Measurements from ENCODE around the gene NDUFA8. TPM values are rescaled to one million over a fixed set of nuclear protein-coding genes. Genes with fewer than 3 reads are reported as not detected.

Gene NDUFA8
- total and polyA plus RNA-seq, 2 of the 4 experiments (the other 2 are of a cell fraction), result 45.2 to 98.1 TPM

DNA sequence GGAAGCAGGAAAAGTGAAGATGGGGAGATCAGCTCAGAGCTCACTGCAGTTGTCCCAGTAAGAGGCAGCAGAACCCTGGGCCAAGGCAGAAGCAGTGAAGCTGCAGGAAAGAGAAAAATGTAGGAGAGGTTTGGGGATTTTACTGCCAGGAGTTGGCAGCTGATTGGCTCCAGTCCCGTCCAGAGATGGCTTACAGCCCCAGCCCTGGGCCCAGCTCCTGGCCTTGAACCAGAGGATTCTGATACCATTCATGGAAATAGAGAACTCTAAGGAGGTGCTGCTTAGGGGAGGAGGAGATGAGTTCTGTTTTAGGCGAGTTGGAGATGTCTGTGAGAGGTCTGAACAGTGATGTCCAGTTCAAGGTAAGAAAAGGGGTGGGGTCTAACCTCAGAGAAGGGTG, 4.7 kb upstream of the NDUFA8 start:
- Histone ChIP-seq H3K4me3 (ENCODE audit: insufficient read depth, low read depth, low read length) (no peak overlapping the region), H3K36me3 (ENCODE audit: control insufficient read depth, insufficient read depth, low read length) (no peaks in the 10 kb centered on the region), H4K5ac (ENCODE audit: low read depth, low read length) (no peak overlapping the region), H3K4me1 (ENCODE audit: control insufficient read depth, insufficient read depth, low read length) (no peaks in the 10 kb centered on the region), H2BK20ac (ENCODE audit: low read depth, low read length) (no peak overlapping the region), H2BK120ac (ENCODE audit: low read depth, low read length) (no peak overlapping the region), H2BK15ac (ENCODE audit: low read depth, low read length) (no peak overlapping the region), H2AK5ac (ENCODE audit: low read depth, low read length) (no peak overlapping the region), H3K79me1 (ENCODE audit: low read depth in 1 of 2, low read length in 2 of 2) (peaks cover 0 to 3% of the 10 kb centered on the region in 2 experiments; a peak in 3 of 4 replicates), H3K4ac (ENCODE audit: low read depth, low read length) (no peak overlapping the region), H2AFZ (replicated peaks; ENCODE audit: low read length, poor library complexity) (no peak overlapping the region), H3K9me1 (ENCODE audit: insufficient read depth, low read length) (no peaks in the 10 kb centered on the region), H3K27me3 (ENCODE audit: control insufficient read depth, insufficient read depth, low read length) (peaks cover 19% of the 10 kb centered on the region), H3K9ac (ENCODE audit: low read depth, low read length) (no peak overlapping the region), H3K14ac (replicated peaks; ENCODE audit: low read depth, low read length) (no peak overlapping the region), H4K8ac (ENCODE audit: low read depth in 2 of 2, low read length in 2 of 2) (no peak overlapping the region), H2BK5ac (ENCODE audit: low read depth, low read length, poor library complexity, severe bottlenecking) (no peak overlapping the region), H3K56ac (ENCODE audit: extremely low read depth, insufficient read depth, low read length) (no peak overlapping the region), H3K27ac (ENCODE audit: insufficient read depth, low read length) (no peak overlapping the region), H3K9me3 (ENCODE audit: control insufficient read depth, insufficient read depth, low read length) (no peaks in the 10 kb centered on the region; the same call in 1 of the 2 replicates), H3K4me2 (ENCODE audit: low read depth, low read length) (no peak overlapping the region), H3K23ac (ENCODE audit: low read depth, low read length) (no peak overlapping the region), H4K20me1 (ENCODE audit: insufficient read depth, low read length) (no peaks in the 10 kb centered on the region), H3K18ac (ENCODE audit: low read depth, low read length) (no peak overlapping the region), H4K91ac (ENCODE audit: insufficient read depth, low read depth, low read length) (no peak overlapping the region), H2AK9ac (replicated peaks; ENCODE audit: low read depth, low read length, poor library complexity) (no peak overlapping the region)
- no peak for ATAC-seq (ENCODE audit: low read depth)
- DNase-seq, result no peak
- BruUV-seq (replicated peaks), result no TSS peak
- no CpG with 5 or more reads among the region's 2 CpGs for WGBS, 2 experiments (ENCODE audit: extremely low coverage in 2 of 2, insufficient read length in 1 of 2)
- ChIA-PET POLR2A (ENCODE audit: unreplicated experiment) (interaction anchor here (0.5 kb wide), 1 partner anchor 141 kb away, joined by 4 read pairs; no protein-coding TSS in a partner anchor), CTCF (no interaction called here)
- no peak for TF ChIP-seq CTCF (conservative IDR thresholded peaks at IDR 0.05; ENCODE audit: low read depth, low read length)
- TF ChIP-seq RFX5 (IDR thresholded peaks at IDR 0.05; ENCODE audit: low read depth, low read length), result no peak
- no peak for TF ChIP-seq FOS (IDR thresholded peaks at IDR 0.05; ENCODE audit: low read depth, low read length)
- no peak for TF ChIP-seq SMC3 (IDR thresholded peaks at IDR 0.05; ENCODE audit: low read depth, low read length)
- TF ChIP-seq, protein P1, sequence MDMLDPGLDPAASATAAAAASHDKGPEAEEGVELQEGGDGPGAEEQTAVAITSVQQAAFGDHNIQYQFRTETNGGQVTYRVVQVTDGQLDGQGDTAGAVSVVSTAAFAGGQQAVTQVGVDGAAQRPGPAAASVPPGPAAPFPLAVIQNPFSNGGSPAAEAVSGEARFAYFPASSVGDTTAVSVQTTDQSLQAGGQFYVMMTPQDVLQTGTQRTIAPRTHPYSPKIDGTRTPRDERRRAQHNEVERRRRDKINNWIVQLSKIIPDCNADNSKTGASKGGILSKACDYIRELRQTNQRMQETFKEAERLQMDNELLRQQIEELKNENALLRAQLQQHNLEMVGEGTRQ (IDR thresholded peaks at IDR 0.05; ENCODE audit: low read depth, low read length), result no peak
- TF ChIP-seq RAD21 (IDR thresholded peaks at IDR 0.05; ENCODE audit: low read length), result no peak
- TF ChIP-seq CHD1 (IDR thresholded peaks at IDR 0.05; ENCODE audit: low read depth, low read length), result no peak
- TF ChIP-seq BHLHE40 (IDR thresholded peaks at IDR 0.05; ENCODE audit: low read depth, low read length), result no peak
- no peak for TF ChIP-seq CEBPB (IDR thresholded peaks at IDR 0.05; ENCODE audit: low read depth, low read length)
- no peak for TF ChIP-seq NFE2L2 (IDR thresholded peaks at IDR 0.05; ENCODE audit: low read depth, low read length)
- no peak for TF ChIP-seq MAZ (IDR thresholded peaks at IDR 0.05; ENCODE audit: borderline replicate concordance, low read depth, low read length)
- no peak for TF ChIP-seq MAFK (IDR thresholded peaks at IDR 0.05; ENCODE audit: low read depth, low read length)
- TF ChIP-seq MXI1 (IDR thresholded peaks at IDR 0.05; ENCODE audit: borderline replicate concordance, low read depth, low read length), result no peak
- TF ChIP-seq, protein P2, sequence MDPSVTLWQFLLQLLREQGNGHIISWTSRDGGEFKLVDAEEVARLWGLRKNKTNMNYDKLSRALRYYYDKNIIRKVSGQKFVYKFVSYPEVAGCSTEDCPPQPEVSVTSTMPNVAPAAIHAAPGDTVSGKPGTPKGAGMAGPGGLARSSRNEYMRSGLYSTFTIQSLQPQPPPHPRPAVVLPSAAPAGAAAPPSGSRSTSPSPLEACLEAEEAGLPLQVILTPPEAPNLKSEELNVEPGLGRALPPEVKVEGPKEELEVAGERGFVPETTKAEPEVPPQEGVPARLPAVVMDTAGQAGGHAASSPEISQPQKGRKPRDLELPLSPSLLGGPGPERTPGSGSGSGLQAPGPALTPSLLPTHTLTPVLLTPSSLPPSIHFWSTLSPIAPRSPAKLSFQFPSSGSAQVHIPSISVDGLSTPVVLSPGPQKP (IDR thresholded peaks at IDR 0.05; ENCODE audit: borderline replicate concordance, low read depth, low read length), result no peak
- no peak for TF ChIP-seq POLR2A (IDR thresholded peaks at IDR 0.05; ENCODE audit: low read depth, low read length)
- no peak for TF ChIP-seq RCOR1 (IDR thresholded peaks at IDR 0.05; ENCODE audit: insufficient replicate concordance, low read length)
- intact Hi-C loops (cut with micrococcal nuclease) (no loop called here), in situ Hi-C loops (cut with MboI; ENCODE audit: low sequenced_read_pairs) (no loop called here), dilution Hi-C loops (cut with HindIII; ENCODE audit: low sequenced_read_pairs, unreplicated experiment) (no loop called here)

Data from IMR-90 (cell line).